ENCODE data around the gene PLXNA2. TPM values are rescaled to one million over a fixed set of nuclear protein-coding genes. Genes with fewer than 3 reads are reported as not detected.

Gene PLXNA2
- total and polyA plus RNA-seq, 2 experiments from 2014 or later: 3.7 to 5.4 TPM

DNA sequence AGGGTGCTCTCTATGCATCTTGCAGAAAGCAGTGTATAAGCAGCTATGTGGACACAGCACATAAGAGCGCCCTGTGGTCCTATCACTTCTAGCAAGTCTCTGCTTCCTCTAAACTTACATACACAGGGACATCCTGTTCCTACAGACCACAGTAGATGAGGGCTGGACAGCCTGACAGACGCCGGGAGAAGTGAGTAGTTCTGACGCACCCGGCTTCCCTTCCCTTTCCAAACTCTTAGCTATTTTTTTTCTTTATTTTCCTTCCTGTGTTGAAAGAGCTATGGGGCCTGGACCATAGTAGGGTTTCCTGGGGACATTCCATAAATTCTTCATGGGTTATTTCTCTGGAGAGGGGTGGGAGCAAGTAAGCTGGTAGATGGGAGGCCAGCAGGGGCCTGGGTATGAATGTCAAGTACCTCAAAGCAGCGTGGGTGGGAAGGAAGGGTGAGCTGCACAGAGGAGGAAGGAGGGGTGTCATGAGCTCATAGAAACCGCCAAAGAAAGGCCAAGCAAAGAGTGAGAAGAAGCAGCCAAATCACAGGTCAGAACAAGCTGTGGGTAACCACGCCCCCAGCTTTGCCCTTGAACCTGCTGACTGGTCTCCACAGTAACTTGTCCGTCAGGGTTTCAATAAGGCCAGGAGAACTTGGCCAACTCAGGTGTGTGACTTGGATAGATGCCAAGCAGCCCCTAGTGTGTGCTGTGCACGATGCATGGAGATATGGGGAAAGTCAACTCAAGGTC, 36.6 kb downstream of the PLXNA2 start:
- H3F3A ChIP-seq (ENCODE audit: insufficient read depth): peaks cover 28% of the 10 kb centered on the region
- peak overlapping the region; percentile 50 for H3K4me2 ChIP-seq (ENCODE audit: unreplicated experiment)
- H3K27me3 ChIP-seq (replicated peaks; ENCODE audit: insufficient read depth): no peaks in the 10 kb centered on the region
- TF ChIP-seq EZH2phosphoT487 (IDR thresholded peaks at IDR 0.05; ENCODE audit: insufficient read depth, low read depth): no peak
- no peak for TF ChIP-seq EZH2 (IDR thresholded peaks at IDR 0.05; ENCODE audit: insufficient read depth, poor library complexity, severe bottlenecking)
- H3K4me3 ChIP-seq: no peak overlapping the region
- H3K27ac ChIP-seq: peak overlapping the region; percentile 93
- H3K79me2 ChIP-seq (ENCODE audit: insufficient read depth): peaks cover 11% of the 10 kb centered on the region; the same call in 1 of the 2 replicates
- peaks cover 61% of the 10 kb centered on the region for H3K4me1 ChIP-seq (ENCODE audit: insufficient read depth)
- WGBS, 2 experiments (ENCODE audit: low coverage in 1 of 2, low lambda C conversion rate in 2 of 2, missing lambda C conversion rate in 2 of 2): 26 to 36% methylated on average over 9 to 10 of the region's 10 CpGs
- H4K20me1 ChIP-seq (ENCODE audit: insufficient read depth): no peaks in the 10 kb centered on the region
- in situ Hi-C loops (cut with MboI): no loop called here
- H3K9ac ChIP-seq: peak overlapping the region; percentile 69
- H2AFZ ChIP-seq: no peak overlapping the region
- H3K36me3 ChIP-seq (ENCODE audit: low read depth): no peaks in the 10 kb centered on the region
- H3K9me3 ChIP-seq (ENCODE audit: low read depth): no peaks in the 10 kb centered on the region
- peak; percentile 96 for DNase-seq
- no peaks in the 10 kb centered on the region for H3K9me2 ChIP-seq (ENCODE audit: insufficient read depth)

DNA sequence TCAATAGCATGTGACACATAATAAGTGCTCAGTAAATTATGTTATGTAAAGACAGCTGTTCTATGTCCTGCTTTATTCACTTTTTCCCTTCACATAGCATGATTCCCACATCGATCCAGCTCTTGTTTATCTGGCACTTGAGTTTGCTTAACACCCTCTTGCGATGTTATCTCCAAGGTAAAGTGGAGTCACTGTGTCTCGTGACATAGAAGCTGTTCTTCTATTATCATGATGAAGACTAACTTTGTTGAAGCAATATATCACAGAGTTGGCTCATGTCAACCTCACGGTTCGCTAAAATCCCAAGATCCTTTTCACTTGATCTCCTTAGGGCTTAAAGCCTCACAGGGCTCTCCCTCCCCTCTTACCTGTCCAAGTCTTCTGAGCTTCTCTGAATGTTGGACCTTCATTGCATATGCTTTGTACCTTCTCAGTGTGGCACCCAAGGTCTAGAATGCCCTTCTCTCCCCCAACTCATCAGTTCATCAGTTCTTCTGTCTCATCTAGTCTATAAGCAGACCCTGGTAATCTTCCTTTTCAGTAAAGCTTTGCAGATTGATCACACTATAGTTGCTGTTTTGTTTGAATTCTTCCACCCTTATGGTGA, 38.0 kb downstream of the PLXNA2 start:
- 0 out of 2 replicates have a peak, but pooled peaks cover 8% of the 10 kb centered on the region for H3K79me2 ChIP-seq (ENCODE audit: insufficient read depth)
- H3K27ac ChIP-seq: peak overlapping the region; percentile 93; the same call in 1 of the 2 replicates
- no peak overlapping the region for H3K9ac ChIP-seq

DNA sequence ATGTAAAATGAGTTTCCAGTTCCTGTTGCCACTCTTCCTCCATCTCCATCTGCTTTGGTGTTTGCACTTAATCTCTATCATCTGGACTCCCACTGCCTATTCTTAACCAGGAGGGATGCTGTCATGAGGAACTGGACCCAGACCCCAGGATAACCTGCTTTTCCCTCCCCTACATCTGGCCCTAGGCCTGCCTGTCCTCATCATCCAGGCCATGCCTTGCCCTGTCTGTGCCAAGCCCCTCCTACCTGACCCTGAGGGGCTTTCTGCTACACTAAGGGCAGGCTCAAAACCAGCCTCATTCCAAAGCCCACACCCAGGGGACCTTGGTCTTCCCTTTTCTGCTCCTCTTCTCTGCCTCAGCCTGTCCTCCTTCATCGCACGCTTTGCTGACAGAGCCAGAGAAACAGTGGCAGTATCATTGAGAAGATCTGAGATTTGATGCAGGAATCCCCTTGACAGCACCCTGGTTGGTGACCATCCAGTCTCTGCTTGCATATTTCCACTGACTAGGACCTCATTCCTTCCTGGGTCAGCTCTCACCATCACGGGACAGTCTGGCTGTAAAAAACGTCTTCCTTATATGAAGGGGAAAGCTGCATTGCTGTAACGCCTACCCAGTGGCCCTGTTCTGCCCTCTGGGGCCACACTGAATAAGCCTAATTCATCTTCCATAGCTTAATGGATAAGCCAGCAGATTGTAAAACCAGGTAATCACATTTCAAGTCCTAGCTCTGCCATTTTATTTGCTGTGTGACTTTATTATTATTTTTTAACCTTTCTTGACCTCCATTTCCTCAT, 38.8 kb downstream of the PLXNA2 start:
- Histone ChIP-seq H3K27ac (no peak overlapping the region), H2AFZ (no peak overlapping the region), H3F3A (ENCODE audit: insufficient read depth) (peaks cover 45% of the 10 kb centered on the region), H3K4me1 (ENCODE audit: insufficient read depth) (peaks cover 73% of the 10 kb centered on the region), H3K27me3 (replicated peaks; ENCODE audit: insufficient read depth) (no peaks in the 10 kb centered on the region), H3K36me3 (ENCODE audit: low read depth) (no peaks in the 10 kb centered on the region), H3K4me2 (ENCODE audit: unreplicated experiment) (no peak overlapping the region), H3K9me2 (ENCODE audit: insufficient read depth) (no peaks in the 10 kb centered on the region), H4K20me1 (ENCODE audit: insufficient read depth) (no peaks in the 10 kb centered on the region), H3K9ac (no peak overlapping the region), H3K79me2 (ENCODE audit: insufficient read depth) (0 out of 2 replicates have a peak, but pooled peaks cover 5% of the 10 kb centered on the region), H3K4me3 (no peak overlapping the region), H3K9me3 (ENCODE audit: low read depth) (no peaks in the 10 kb centered on the region)
- TF ChIP-seq EZH2 (IDR thresholded peaks at IDR 0.05; ENCODE audit: insufficient read depth, poor library complexity, severe bottlenecking): no peak
- TF ChIP-seq EZH2phosphoT487 (IDR thresholded peaks at IDR 0.05; ENCODE audit: insufficient read depth, low read depth): no peak
- no peak for DNase-seq
- 93% methylated on average over 5 of the region's 5 CpGs for WGBS, 2 experiments (ENCODE audit: low coverage in 1 of 2, low lambda C conversion rate in 2 of 2, missing lambda C conversion rate in 2 of 2)
- in situ Hi-C loops (cut with MboI): no loop called here

More for the DNA sequence above, 38.0 kb downstream of the PLXNA2 start:
- in situ Hi-C loops (cut with MboI): no loop called here
- Histone ChIP-seq H2AFZ (no peak overlapping the region), H3K27me3 (replicated peaks; ENCODE audit: insufficient read depth) (no peaks in the 10 kb centered on the region), H3F3A (ENCODE audit: insufficient read depth) (peaks cover 40% of the 10 kb centered on the region), H3K36me3 (ENCODE audit: low read depth) (no peaks in the 10 kb centered on the region), H3K9me3 (ENCODE audit: low read depth) (no peaks in the 10 kb centered on the region), H3K4me3 (no peak overlapping the region), H3K4me2 (ENCODE audit: unreplicated experiment) (no peak overlapping the region), H3K9me2 (ENCODE audit: insufficient read depth) (no peaks in the 10 kb centered on the region), H3K4me1 (ENCODE audit: insufficient read depth) (peaks cover 65% of the 10 kb centered on the region), H4K20me1 (ENCODE audit: insufficient read depth) (no peaks in the 10 kb centered on the region)
- TF ChIP-seq EZH2phosphoT487 (IDR thresholded peaks at IDR 0.05; ENCODE audit: insufficient read depth, low read depth): no peak
- no peak for DNase-seq
- WGBS, 2 experiments (ENCODE audit: low coverage in 1 of 2, low lambda C conversion rate in 2 of 2, missing lambda C conversion rate in 2 of 2): 96 to 97% methylated on average over 5 of the region's 5 CpGs

DNA sequence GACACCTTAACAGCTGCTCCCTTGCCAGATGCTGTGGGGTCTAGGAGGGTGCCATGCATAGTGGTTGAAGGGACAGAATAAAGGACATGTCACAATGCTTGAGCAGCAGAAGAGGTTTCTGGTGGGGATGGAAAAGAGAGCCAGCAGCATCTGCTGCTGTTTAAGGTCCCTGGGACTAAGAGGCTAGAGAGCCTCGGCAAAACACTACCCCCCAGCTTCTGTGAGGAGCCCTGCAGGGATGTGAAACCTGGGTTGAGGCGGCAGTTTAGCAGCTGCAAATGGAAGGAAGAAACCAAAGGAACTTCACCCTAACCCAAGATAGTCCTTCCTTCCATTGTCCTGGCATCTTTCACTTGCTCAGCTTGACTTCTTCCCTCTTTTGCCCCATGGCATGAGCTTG, 39.4 kb downstream of the PLXNA2 start:
- Histone ChIP-seq H3K9me3 (ENCODE audit: low read depth) (no peaks in the 10 kb centered on the region), H3K79me2 (ENCODE audit: insufficient read depth) (0 out of 2 replicates have a peak, but pooled peaks cover 5% of the 10 kb centered on the region), H3K27me3 (replicated peaks; ENCODE audit: insufficient read depth) (no peaks in the 10 kb centered on the region), H3K4me2 (ENCODE audit: unreplicated experiment) (peak overlapping the region; percentile 50), H3K36me3 (ENCODE audit: low read depth) (no peaks in the 10 kb centered on the region), H3F3A (ENCODE audit: insufficient read depth) (peaks cover 45% of the 10 kb centered on the region), H3K4me3 (no peak overlapping the region), H3K27ac (peak overlapping the region; percentile 86), H3K9ac (peak overlapping the region; percentile 55), H3K9me2 (ENCODE audit: insufficient read depth) (no peaks in the 10 kb centered on the region), H2AFZ (no peak overlapping the region), H4K20me1 (ENCODE audit: insufficient read depth) (no peaks in the 10 kb centered on the region), H3K4me1 (ENCODE audit: insufficient read depth) (peaks cover 73% of the 10 kb centered on the region)
- 54 to 65% methylated on average over 2 of the region's 2 CpGs for WGBS, 2 experiments (ENCODE audit: low coverage in 1 of 2, low lambda C conversion rate in 2 of 2, missing lambda C conversion rate in 2 of 2)
- in situ Hi-C loops (cut with MboI): no loop called here
- DNase-seq: peak; percentile 35
- TF ChIP-seq EZH2 (IDR thresholded peaks at IDR 0.05; ENCODE audit: insufficient read depth, poor library complexity, severe bottlenecking) (no peak), EZH2phosphoT487 (IDR thresholded peaks at IDR 0.05; ENCODE audit: insufficient read depth, low read depth) (no peak)
